GM19468 (cell line): ENCODE results near the gene CCDC170.

ENCODE experiments used
- ATAC-seq: cut with Tn5 transposase; IDR thresholded peaks from one replicate; pipeline ENCODE4 v1.9.1; 2021; ENCODE audit warnings: mild to moderate bottlenecking, moderate library complexity, moderate number of reproducible peaks; ENCODE audit not compliant: unreplicated experiment; ENCODE audit errors: extremely low read depth

CCDC170 gene

DNA sequence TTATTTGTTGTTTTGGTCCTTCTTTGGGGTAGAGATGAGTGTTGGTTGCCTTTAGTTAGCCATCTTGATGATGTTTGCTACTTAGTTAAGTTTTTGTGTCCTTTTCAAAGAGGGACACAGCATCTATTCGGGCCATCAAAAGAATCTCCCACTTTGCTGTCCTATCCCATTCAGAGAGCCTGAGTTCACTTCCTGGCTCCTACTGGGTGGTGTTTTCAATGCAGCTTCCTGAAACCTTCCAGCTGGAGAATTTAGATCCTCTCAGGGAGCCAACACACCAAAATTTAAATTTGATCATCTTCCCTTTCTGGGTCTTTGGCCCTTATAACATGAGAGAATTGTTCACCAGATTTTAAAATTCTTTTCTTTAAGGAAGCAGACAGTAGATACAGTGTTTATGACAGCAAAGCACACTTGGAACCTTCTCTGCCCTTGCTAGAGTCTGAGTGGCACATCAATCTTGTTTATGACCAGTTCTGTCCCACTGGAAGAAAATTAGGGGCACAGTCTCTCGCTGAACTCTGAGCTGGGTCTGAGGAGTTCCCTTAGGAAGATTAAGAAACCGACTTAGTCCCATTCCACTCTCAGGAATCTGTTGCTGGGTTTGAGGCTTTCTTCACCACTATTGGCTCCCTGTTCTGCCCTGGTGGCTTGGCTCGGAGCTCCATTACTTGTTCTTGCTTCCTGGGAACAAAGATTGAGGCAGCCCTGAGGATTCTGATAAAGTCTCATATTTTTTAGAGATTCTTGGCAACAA, 115.5 kb downstream of the CCDC170 start:
- no peak for ATAC-seq

DNA sequence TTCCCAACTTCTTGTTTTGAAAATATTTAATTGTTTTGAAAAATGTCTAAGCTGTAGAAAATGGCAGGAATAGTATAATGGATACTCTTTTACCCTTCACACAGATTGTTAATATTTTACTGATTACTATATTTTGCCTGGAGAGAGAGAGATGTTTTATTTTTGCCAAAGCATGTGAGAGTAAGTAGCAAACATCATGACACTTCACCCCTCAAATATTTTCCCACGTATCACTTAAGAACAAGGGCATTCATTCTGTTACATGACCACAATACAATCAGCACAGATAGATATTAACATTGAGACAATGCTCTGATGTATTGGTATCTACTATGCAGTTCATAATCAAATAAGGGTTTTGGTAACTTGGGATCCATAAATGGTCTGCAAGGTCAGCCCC, 116.5 kb downstream of the CCDC170 start:
- ATAC-seq = no peak

DNA sequence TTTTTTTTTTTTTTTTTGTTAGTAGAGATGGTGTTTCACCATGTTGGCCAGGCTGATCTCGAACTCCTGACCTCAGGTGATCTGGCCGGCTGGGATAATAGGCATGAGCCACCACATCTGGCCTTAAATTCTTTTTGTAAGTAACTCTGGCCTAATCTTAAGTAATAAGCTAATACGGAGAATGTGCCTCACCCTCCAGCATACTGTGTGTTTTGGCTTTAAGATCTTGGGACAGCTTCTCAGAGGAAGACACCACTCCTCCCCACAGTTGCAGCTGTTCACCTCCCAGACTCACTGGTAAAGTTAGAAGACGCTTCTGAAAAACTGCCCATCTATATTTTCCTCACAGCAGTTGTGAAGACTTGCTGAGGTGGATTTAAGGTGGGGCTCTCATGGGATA, 120.8 kb downstream of the CCDC170 start:
- no peak for ATAC-seq

DNA sequence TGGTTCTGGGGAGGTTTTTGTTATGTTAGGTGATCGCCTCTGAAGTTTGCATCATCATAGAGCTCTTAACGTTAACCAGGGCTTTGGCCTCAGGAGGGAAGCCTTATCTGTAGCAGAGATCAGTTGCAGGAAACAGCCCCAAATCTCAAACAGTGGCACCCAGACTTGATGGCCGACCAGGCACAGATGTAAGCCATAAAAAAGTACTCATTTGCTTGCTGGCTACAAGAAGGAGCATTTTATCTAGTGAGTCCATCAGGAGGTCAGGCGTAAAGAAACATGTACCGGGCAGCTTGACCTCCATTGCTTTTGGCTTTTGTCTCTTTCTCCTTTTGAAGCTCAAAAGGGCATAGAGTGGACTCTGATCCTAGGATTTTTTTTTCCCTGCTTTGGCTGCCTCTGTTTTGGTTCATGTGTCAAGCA, 122.3 kb downstream of the CCDC170 start:
- no peak for ATAC-seq

DNA sequence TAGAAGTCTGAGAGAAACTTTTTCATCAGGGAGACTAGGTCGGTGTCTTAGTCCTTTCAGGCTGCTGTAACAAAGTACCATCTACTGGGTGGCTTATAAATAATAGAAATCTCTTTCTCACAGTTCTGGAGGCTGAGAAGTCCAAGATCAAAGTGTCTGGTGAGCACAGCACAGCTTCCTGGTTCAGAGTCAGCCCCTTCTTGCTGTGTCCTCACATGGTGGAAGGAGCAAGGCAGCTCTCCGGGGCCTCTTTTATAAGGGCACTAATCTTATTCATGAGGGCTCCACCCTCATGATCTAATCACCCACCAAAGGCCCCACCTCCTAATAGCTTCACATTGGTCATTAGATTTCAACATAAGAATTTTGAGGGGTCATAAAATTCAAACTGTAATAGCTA, 122.8 kb downstream of the CCDC170 start:
- no peak for ATAC-seq

DNA sequence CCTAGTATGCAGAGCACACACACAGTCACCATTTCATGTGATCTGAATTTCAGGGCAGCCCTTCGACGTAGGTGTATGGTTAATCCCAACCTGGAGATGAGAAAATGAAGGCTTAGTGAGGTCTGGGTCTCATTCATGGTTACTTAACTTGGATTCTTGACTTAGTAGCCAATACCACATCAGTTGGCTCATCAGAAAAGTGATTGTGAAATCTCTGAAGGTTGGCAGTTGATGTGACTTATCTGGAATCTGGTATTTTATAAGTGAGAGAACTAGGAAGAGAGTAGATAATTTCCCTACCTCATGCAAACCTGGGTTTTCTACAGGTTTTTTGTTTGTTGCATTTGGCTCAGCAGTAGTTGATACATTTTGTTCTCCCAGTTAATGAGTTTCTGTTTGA, 123.7 kb downstream of the CCDC170 start:
- no peak for ATAC-seq

DNA sequence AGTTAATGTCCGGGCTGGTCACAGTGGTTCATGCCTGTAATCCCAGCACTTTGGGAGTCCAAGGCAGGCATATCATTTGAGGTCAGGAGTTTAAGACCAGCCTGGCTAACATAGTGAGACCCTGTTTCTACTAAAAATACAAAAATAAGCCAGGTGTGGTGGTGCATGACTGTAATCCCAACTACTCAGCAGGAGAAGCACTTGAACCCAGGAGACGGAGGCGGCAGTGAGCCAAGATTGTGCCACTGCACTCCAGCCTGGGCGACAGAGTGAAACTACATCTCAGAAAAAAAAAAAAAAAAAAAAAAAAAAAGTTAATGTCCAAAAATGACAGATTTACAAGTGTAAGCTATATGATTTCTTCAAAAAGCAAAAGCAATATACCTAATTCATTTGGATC, 124.9 kb downstream of the CCDC170 start:
- no peak for ATAC-seq

DNA sequence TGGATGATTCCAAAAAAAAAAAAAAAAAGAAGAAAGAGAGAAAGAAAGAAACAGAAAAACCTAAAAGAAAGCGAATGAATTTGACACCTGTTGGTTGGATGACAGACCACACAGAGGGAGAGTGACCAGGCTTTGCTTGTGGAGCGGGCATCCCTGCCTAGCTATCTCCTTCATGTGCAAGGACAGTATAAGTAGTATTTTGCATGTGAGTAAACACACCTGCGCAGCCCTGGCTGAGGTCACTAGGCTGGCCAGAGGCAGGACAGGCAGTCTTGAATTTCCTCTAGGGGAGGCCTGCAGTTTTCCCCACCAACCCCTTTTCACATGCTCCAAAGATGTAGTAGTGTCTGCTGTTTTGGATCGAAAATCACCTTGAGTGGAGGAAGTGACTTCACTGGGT, 126.4 kb downstream of the CCDC170 start:
- no peak for ATAC-seq

DNA sequence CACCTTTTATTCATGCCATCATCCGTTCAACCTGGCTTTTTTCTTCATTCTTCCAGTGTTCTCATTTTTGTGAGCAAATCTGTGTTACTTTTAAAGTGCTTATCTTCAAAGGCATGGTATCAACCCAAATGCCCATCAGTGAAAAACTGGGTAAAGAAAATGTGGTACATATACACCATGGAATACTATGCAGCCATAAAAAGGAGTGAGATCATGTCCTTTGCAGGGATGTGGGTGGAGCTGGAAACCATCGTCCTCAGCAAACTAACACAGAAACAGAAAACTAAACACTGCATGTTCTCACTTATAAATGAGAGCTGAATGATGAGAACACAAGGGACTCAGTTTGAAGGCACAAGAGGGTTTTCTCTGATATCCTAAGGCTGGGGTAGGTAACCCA, 130.3 kb downstream of the CCDC170 start:
- ATAC-seq = no peak

DNA sequence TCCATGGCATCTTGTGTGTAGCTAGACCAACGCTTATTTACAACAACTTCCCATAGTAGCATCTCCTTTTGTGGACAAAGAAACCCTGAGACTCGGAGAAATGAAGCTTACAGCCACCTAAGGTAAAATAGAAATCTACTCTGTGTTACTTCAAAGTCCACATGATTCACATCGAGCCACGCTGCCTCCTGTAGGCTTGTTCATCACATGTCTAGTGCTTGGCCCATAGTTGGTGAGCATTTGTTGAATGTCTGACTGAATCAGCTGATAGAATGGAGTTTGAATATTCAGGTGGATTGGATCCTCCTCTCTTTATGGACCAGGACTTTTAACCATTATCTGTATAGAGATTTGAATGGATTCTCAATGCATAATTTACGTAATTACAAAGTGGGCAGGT, 130.7 kb downstream of the CCDC170 start:
- no peak for ATAC-seq

DNA sequence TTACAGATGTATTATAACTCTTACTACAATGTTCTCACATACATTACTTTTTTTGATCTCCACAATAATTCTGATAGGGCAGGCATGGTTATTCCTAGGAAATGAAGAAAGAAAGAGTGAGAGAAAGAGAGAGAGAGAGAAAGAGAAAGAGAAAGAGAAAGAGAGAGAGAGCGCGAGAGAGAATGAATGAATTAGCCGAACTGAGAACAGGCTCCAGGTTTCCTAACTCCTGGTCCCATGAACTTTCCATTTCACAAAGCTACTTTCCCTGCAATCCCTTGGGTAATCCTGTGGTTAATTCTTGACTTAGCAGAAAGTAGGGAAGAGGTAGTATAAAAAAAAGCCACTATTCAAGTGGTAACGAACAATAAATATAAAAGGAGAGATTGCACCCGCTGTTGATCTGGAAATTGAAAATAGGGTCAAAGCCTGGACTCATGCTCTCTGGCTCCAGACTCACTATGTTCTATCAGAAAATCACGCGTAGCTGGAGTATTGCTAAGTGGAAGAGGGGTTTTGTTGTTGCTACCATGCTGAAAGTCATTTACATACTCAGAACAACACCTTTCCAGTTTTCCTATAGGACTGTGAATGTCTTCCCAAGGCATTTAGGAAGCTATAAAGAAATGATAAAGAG, 131.2 kb downstream of the CCDC170 start:
- ATAC-seq = no peak

DNA sequence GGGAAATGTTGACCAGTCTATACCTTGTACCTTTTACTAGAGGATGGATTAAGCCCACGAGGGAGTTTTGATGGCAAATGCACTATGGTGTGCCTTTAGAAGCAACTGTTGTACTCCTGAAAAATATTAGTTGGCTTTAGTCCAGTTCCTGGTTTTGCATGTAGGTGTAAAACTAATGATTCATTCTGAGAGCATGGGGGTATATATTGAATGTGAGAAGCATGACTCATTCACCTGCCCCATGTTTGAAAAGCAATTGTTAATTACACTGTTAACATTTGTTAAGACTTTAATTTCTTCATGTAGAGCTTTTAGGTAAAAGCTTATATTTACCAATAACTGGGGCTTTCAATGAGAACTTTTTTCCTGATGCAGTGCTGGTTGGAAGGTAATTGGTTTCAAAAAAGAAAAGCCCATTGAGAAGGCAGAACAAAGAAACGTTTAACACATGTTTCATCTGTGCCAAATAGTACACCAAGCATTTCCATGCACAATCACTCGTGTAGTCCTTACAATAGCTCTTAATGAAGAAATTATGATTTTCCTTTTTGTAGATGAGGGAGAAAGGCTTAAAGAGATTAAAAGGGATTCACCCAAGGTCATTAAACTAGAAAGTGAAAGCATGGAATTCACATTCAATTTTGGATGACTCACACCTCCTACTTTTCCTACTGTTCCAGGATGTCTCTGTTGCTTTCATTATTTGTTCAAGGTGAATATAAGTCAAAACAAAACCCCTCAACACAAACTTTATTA, 134.1 kb downstream of the CCDC170 start:
- no peak for ATAC-seq

DNA sequence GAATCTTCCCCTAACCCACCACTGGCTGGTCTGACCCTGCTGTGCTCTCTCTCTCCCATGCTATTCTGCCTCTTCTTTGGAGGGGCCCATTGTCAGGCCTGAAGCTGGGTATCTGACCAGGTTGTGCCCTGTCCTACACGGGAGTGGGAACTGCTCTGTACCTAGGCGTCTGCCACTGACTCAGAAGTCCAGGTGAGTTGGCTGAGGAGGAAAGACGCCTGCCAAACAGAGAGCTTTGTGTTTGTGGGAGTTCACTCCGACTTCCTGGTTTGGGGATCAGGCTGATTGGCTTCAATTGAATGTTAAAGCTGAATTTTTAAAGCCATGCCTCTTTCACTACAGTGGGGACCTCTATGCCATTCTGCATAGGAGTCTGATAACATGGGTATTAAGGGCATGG, 136.0 kb downstream of the CCDC170 start:
- ATAC-seq = no peak

DNA sequence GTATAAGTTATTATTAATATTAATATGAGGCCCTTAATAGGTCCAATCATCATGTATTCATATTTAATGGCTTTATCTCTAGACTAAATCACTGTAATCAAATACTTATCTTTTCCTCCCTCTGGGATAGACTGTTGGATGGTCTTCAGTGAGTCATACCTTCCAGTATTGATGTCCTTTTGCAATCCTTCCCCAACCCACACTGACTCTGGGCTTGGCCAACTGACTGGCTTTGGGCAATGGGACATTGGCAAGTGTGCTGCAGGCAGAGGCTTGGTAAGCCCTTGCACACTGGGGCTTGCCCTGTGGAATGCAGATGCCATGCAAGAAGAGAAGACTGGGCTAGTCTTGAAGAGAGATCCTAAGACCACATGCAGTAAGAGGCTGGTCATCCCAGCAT, 136.6 kb downstream of the CCDC170 start:
- ATAC-seq = no peak

DNA sequence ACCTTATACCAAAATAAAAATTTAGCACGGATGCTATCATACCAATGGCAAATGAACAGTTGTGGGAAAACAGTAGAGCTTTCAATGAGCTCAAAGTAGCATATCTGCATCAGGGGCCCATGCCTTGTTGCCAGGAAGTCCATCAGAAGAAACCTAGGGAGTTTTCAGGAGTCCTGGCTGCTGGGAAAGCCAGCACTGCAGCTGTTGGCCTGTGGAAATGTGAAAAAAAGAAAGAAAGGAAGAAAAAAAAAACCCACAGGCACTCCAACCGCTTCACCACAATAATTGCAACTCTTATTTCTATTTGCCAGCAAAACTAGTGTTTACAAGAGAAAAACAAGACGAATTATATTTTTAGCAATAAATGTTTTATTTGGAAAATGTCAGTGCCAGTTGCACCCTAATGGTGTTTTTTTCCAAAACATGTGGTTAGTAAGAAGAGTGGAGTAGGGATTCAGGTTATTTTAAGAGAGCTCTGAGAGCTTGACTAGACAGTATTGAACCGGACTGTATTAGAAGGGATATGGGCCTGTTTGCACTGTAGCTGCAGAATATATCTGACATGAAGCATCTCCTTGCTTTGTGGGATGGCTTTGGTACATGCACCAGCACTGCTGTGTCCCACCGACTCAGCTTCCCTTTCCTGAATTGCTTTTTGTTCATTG, 137.3 kb downstream of the CCDC170 start:
- ATAC-seq = no peak

DNA sequence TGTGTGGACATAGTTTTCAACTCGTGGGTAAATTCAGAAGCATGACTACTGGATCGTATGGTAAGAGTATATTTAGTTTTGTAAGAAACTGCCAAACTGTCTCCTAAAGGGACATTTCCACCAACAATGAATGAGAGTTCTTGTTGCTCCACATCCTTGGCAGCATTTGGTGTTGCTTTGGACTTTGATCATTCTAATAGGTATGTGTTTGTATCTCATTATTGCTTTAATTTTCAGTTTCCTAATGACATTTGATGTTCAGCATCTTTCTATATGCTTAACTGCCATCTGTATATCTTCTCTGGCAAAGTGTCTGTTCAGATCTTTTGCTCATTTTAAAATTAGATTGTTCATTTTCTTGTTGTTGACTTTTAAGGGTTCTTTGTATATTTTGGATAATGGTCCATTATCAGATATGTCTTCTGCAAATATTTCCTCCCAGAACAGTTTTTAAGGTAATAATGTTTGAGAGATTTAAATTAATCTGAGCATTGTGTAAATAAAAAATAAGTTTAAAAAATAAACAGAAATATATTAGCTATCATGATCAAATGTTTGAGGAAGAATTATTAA, 138.7 kb downstream of the CCDC170 start:
- no peak for ATAC-seq

DNA sequence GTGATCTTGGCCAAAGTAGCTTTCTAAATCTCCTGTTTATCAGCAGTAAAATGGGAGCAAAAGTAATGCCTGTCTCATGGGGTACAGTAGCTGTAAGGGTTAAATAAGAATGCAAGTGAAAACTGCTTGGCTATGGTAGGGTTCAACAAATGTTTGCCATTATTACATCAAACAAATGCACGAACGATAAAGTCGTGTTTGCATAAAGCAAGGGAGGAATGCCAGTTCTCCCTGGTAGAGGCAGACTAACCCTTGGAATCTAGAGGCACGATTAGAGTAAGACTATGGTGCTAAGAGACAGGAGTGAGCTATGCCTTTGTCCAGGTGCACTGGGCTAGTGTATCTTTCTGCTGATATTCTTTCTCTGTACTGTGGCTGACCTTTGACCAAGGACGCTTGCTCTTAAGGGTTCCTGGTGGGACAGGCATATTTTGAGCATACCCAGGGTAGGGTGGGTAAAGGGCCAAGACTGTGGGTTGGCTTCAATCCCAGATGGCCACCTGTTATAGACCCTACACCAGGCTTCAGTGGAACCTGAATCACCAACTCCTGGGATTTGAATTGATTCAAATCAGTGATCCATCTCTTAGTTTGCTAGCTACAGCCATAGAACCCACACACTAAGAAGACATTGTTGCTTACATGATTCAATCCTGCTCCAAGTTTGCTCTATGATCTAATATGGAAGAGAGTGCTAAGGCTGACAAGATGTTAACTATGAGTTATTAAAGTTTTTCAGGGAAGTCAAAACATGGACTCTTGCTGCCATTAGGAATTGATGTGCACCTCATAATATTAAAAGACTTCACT, 139.9 kb downstream of the CCDC170 start:
- no peak for ATAC-seq

DNA sequence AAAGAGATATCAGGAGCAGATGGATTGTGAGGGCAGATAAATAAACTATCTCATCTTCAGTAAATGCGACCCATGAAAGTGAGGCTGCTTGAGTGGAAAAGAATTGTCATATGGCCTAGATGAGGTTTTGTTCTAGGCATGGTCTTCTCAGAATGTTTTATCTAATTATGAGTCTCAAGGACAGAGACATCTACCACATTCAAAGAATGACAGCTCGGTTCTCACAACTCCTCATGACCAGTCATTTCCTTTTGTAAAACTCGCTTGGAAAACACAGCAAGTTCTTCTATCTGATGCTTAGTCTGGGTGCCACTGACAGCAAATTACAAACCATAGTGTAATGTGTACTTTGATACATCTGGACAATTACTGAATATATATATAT, 140.5 kb downstream of the CCDC170 start:
- no peak for ATAC-seq

DNA sequence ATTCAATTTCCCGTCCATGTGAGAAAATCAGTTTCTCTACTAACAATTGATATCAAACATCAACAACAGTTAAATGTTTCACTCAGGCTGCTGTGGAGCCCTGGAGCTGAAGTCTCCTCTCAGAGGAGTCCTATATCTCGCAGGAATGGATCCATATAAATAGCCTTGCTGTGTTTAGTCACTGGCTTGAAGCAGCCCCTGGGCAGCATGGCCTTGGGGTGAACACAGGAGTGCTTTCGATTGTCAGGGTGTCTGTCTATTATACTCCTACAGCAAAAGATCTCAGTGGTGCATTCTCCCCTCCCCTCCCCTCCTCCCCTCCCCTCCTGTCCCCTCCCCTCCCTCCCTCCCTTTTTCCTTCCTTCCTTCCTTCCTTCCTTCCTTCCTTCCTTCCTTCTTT, 141.9 kb downstream of the CCDC170 start:
- ATAC-seq = no peak

DNA sequence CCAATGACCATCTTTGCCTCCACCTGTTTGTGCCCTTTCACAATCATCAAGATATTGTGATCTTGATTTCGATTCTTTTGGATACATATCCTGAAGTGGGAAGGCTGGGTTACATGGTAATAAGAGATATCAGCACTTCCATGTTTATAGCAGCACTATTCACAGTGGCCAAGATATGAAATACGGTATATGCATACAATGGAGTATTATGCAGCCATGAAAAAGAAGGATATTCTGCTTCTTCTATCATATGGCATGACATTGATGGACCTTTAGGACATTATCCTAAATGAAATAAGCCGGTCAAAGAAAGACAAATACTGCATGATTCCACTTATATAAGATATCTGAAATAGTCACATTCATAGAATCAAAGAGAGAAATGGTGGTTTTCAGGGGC, 144.0 kb downstream of the CCDC170 start:
- ATAC-seq = no peak
